Neural cell (in vitro differentiated cells): Measurements from ENCODE around the gene ACTA2. TPM values are rescaled to one million over a fixed set of nuclear protein-coding genes. Genes with fewer than 3 reads are reported as not detected.

Experiments
- H2AFZ ChIP-seq: fragments of 200-600, 300-800 bp; sonication (generic), shearing (Covaris generic); 2 replicates; pipeline ENCODE4 v1.6.0; 2014; ENCODE audit warnings: low read depth, mild to moderate bottlenecking, antibody characterized with exemption, low read length, moderate library complexity
- H3F3A ChIP-seq: fragments of 200-600 bp; shearing (Covaris generic); 2 replicates; pipeline ENCODE4 v1.6.1; 2016; ENCODE audit warnings: mild to moderate bottlenecking, moderate library complexity, mixed read lengths, antibody characterized with exemption, low read length; ENCODE audit not compliant: insufficient read depth, poor library complexity, severe bottlenecking
- H3K27ac ChIP-seq: fragments of 200-600, 300-800 bp; sonication (generic), shearing (Covaris generic); 2 replicates; pipeline ENCODE4 v1.5.1; 2014; ENCODE audit warnings: mild to moderate bottlenecking, low read length, moderate library complexity
- H3K27me3 ChIP-seq: fragments of 300-800, 200-600 bp; sonication (generic), shearing (Covaris generic); 2 replicates; pipeline ENCODE4 v1.6.0; 2014; ENCODE audit warnings: mild to moderate bottlenecking, low read depth, low read length, moderate library complexity; ENCODE audit not compliant: insufficient read depth
- H3K36me3 ChIP-seq: fragments of 300-800, 200-600 bp; sonication (generic), shearing (Covaris generic); 2 replicates; pipeline ENCODE4 v1.5.1; 2014; ENCODE audit warnings: mild to moderate bottlenecking, antibody characterized with exemption, low read length, moderate library complexity; ENCODE audit not compliant: insufficient read depth
- H3K4me2 ChIP-seq: fragments of 300-800, 200-600 bp; sonication (generic), shearing (Covaris generic); 2 replicates; pipeline ENCODE4 v1.6.0; 2014; ENCODE audit warnings: mild to moderate bottlenecking, low read length
- H3K4me3 ChIP-seq: fragments of 300-800, 200-600 bp; sonication (generic), shearing (Covaris generic); 2 replicates; pipeline ENCODE4 v1.5.1; 2014; ENCODE audit warnings: mild to moderate bottlenecking, low read length, moderate library complexity
- H3K79me2 ChIP-seq: fragments of 200-600 bp; shearing (Covaris generic); replicated peaks from 2 replicates; pipeline ENCODE4 v1.6.0; 2014; ENCODE audit warnings: mild to moderate bottlenecking, low read length, moderate library complexity; ENCODE audit not compliant: insufficient read depth
- H3K9ac ChIP-seq: fragments of 300-800, 200-600 bp; sonication (generic), shearing (Covaris generic); 2 replicates; pipeline ENCODE4 v1.6.1; 2016; ENCODE audit warnings: mild to moderate bottlenecking, low read length, mixed read lengths
- H3K9me2 ChIP-seq: fragments of 200-600 bp; shearing (Covaris generic); 2 replicates; pipeline ENCODE4 v1.6.1; 2016; ENCODE audit warnings: mild to moderate bottlenecking, low read length, mixed read lengths; ENCODE audit not compliant: insufficient read depth
- H3K9me3 ChIP-seq: fragments of 200-600, 300-800 bp; sonication (generic), shearing (Covaris generic); 2 replicates; pipeline ENCODE4 v1.6.1; 2016; ENCODE audit warnings: mild to moderate bottlenecking, mixed run types, low read length, moderate library complexity, mixed read lengths
- H4K20me1 ChIP-seq: fragments of 200-600 bp; shearing (Covaris generic); 2 replicates; pipeline ENCODE4 v1.6.1; 2016; ENCODE audit warnings: mild to moderate bottlenecking, mixed run types; ENCODE audit not compliant: insufficient read depth
- EP300 ChIP-seq: fragments of 450-650 bp; conservative IDR thresholded peaks from 2 replicates; pipeline ENCODE4 v1.6.1; 2014; ENCODE audit warnings: antibody characterized with exemption, mild to moderate bottlenecking, moderate library complexity; ENCODE audit not compliant: poor library complexity, severe bottlenecking
- EZH2 ChIP-seq: fragments of 200-600, 300-800 bp; shearing (Covaris generic), sonication (generic); IDR thresholded peaks from 2 replicates; pipeline ENCODE4 v1.6.1; 2014; ENCODE audit warnings: antibody characterized with exemption, low read length, borderline replicate concordance, mild to moderate bottlenecking; ENCODE audit not compliant: insufficient read depth, poor library complexity, severe bottlenecking
- MXI1 ChIP-seq: fragments of 450-650 bp; conservative IDR thresholded peaks from 2 replicates; pipeline ENCODE4 v1.6.1; 2014; ENCODE audit warnings: antibody characterized with exemption, mild to moderate bottlenecking; ENCODE audit not compliant: poor library complexity, severe bottlenecking
- POLR2AphosphoS5 ChIP-seq: IDR thresholded peaks from 2 replicates; pipeline ENCODE4 v1.6.1; 2012
- RAD21 ChIP-seq: fragments of 450-650 bp; conservative IDR thresholded peaks from 2 replicates; pipeline ENCODE4 v1.6.1; 2014; ENCODE audit warnings: antibody characterized with exemption, mild to moderate bottlenecking, moderate library complexity
- SMC3 ChIP-seq: fragments of 450-650 bp; conservative IDR thresholded peaks from 2 replicates; pipeline ENCODE4 v1.6.1; 2014; ENCODE audit warnings: antibody characterized with exemption, mild to moderate bottlenecking, moderate library complexity; ENCODE audit not compliant: poor library complexity
- TAF1 ChIP-seq: IDR thresholded peaks from 2 replicates; pipeline ENCODE4 v1.6.1; 2012; ENCODE audit warnings: low read depth
- polyA minus RNA-seq: library from RNA; depleted of rRNA, polyadenylated mRNA; stranded (reverse); fragments of >200 nt; gene quantifications from 2 replicates; pipeline ENCODE4 v1.2.3, GENCODE V29; 2014
- polyA plus RNA-seq: library from polyadenylated mRNA; depleted of rRNA; stranded (reverse); fragments of >200 nt; gene quantifications from 2 replicates; pipeline ENCODE4 v1.2.3, GENCODE V29; 2014
- TF ChIP-seq, protein P1 (sequence below): fragments of 450-650 bp; IDR thresholded peaks from 2 replicates; pipeline ENCODE4 v1.5.1; 2014; ENCODE audit warnings: antibody characterized with exemption, mild to moderate bottlenecking, moderate library complexity; ENCODE audit not compliant: poor library complexity, severe bottlenecking
- TF ChIP-seq, protein P2 (sequence below): IDR thresholded peaks from 2 replicates; pipeline ENCODE4 v1.6.1; 2012; ENCODE audit warnings: borderline replicate concordance

ACTA2 gene
- polyA plus RNA-seq: 0.53 and 1.2 TPM in 2 replicates
- polyA minus RNA-seq: 0.58 and 0.97 TPM in 2 replicates

DNA sequence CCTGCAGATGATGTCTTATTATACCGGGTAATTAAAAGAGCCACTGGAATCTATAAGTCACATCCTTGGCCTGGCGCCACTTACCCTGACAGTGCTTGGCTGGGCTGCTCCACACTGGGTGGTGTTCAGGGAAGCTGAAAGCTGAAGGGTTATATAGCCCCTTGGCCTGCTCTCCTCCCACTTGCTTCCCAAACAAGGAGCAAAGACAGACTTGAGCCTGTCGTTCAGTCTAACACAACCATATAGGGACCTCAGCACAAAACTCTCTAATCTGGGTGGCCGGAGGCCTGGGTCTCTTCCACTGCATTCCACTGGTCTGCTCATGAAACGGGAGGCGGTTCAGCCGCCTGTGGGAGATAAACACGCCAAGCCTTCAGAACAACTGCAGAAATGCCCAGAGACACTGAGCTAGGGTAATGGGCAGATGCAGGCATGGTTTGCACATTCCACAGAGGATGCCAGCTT is at the start of gene ACTA2:
Gene ACTA2, minus strand, starts transcription at position 127 of the 465 bp plus-strand sequence. CDS start 3,843 bp downstream, outside the sequence.
- no peaks in the 10 kb centered on the region for H4K20me1 ChIP-seq
- H3K9ac ChIP-seq: no peak within 1 kb of the TSS
- H2AFZ ChIP-seq: no peak within 1 kb of the TSS
- TF ChIP-seq EP300 (no peak), RAD21 (no peak), EZH2 (no peak), MXI1 (no peak), SMC3 (no peak), POLR2AphosphoS5 (no peak), TAF1 (no peak)
- TF ChIP-seq, protein P1, sequence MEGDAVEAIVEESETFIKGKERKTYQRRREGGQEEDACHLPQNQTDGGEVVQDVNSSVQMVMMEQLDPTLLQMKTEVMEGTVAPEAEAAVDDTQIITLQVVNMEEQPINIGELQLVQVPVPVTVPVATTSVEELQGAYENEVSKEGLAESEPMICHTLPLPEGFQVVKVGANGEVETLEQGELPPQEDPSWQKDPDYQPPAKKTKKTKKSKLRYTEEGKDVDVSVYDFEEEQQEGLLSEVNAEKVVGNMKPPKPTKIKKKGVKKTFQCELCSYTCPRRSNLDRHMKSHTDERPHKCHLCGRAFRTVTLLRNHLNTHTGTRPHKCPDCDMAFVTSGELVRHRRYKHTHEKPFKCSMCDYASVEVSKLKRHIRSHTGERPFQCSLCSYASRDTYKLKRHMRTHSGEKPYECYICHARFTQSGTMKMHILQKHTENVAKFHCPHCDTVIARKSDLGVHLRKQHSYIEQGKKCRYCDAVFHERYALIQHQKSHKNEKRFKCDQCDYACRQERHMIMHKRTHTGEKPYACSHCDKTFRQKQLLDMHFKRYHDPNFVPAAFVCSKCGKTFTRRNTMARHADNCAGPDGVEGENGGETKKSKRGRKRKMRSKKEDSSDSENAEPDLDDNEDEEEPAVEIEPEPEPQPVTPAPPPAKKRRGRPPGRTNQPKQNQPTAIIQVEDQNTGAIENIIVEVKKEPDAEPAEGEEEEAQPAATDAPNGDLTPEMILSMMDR: no peak
- TF ChIP-seq, protein P2, sequence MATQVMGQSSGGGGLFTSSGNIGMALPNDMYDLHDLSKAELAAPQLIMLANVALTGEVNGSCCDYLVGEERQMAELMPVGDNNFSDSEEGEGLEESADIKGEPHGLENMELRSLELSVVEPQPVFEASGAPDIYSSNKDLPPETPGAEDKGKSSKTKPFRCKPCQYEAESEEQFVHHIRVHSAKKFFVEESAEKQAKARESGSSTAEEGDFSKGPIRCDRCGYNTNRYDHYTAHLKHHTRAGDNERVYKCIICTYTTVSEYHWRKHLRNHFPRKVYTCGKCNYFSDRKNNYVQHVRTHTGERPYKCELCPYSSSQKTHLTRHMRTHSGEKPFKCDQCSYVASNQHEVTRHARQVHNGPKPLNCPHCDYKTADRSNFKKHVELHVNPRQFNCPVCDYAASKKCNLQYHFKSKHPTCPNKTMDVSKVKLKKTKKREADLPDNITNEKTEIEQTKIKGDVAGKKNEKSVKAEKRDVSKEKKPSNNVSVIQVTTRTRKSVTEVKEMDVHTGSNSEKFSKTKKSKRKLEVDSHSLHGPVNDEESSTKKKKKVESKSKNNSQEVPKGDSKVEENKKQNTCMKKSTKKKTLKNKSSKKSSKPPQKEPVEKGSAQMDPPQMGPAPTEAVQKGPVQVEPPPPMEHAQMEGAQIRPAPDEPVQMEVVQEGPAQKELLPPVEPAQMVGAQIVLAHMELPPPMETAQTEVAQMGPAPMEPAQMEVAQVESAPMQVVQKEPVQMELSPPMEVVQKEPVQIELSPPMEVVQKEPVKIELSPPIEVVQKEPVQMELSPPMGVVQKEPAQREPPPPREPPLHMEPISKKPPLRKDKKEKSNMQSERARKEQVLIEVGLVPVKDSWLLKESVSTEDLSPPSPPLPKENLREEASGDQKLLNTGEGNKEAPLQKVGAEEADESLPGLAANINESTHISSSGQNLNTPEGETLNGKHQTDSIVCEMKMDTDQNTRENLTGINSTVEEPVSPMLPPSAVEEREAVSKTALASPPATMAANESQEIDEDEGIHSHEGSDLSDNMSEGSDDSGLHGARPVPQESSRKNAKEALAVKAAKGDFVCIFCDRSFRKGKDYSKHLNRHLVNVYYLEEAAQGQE: no peak
- no peaks in the 10 kb centered on the region for H3K9me3 ChIP-seq
- no peak within 1 kb of the TSS for H3K4me2 ChIP-seq
- no peaks in the 10 kb centered on the region for H3K36me3 ChIP-seq
- H3K79me2 ChIP-seq: no peaks in the 10 kb centered on the region
- H3K27me3 ChIP-seq: no peaks in the 10 kb centered on the region
- no peaks in the 10 kb centered on the region for H3K9me2 ChIP-seq
- H3F3A ChIP-seq: no peaks in the 10 kb centered on the region
- H3K4me3 ChIP-seq: no peak within 1 kb of the TSS
- H3K27ac ChIP-seq: no peak within 1 kb of the TSS

DNA sequence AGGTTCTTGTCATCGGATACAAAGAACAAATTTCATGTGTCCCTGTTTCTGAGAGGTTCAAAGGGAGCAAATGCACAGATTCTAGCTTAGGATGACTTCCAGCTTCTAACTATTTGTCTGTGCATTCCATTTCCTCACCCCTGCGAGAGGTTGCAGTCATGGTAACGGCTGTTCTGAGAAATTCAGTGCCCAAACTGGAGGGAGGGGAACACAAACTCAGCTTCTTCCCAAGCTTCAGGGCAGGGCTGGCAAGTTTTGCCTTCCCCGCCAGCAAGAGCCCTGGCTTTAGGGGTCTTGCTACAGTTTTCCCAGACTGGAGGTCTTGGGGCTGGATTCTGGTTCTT is 49.1 kb upstream of the ACTA2 start:
- TF ChIP-seq, protein P2: no peak
- TF ChIP-seq TAF1: no peak
- H3K9me2 ChIP-seq: no peaks in the 10 kb centered on the region
- no peaks in the 10 kb centered on the region for H3K27me3 ChIP-seq
- H3K9ac ChIP-seq: no peak overlapping the region
- no peak overlapping the region for H2AFZ ChIP-seq
- H3K36me3 ChIP-seq: no peaks in the 10 kb centered on the region
- H3K4me3 ChIP-seq: no peak overlapping the region
- no peaks in the 10 kb centered on the region for H3K9me3 ChIP-seq
- no peaks in the 10 kb centered on the region for H3F3A ChIP-seq
- no peaks in the 10 kb centered on the region for H4K20me1 ChIP-seq
- H3K79me2 ChIP-seq: no peaks in the 10 kb centered on the region
- no peak overlapping the region for H3K27ac ChIP-seq
- H3K4me2 ChIP-seq: no peak overlapping the region
